Psoas muscle (tissue), 8 donors: ENCODE results near the gene ESPL1. TPM values are rescaled to one million over a fixed set of nuclear protein-coding genes. Genes with fewer than 3 reads are reported as not detected.

ENCODE experiments used
- ATAC-seq, 4 donors: fragments of 200-7000 bp; cut with Tn5 transposase; one replicate each; pipeline ENCODE4 v1.9.1; 2020; ENCODE audit warnings: moderate library complexity in 3 of 4, mild to moderate bottlenecking in 2 of 4
- DNase-seq, 2 donors: peaks; one replicate each; pipeline ENCODE4 v3.0.0-alpha.2; 2020
- H3K27ac ChIP-seq: fragments of 200-600 bp; one replicate; pipeline ENCODE4 v1.8.0; 2022
- H3K27me3 ChIP-seq, 3 donors: fragments of 200-600 bp in 1 of 3; one replicate each; pipeline versions ENCODE4 v1.6.1 to v1.8.0; 2013 to 2022; ENCODE audit warnings: low read length in 2 of 3, mild to moderate bottlenecking in 2 of 3, moderate library complexity in 1 of 3; ENCODE audit not compliant: insufficient read depth in 3 of 3
- H3K36me3 ChIP-seq, 2 donors: fragments of 200-600 bp in 1 of 2; one replicate each; pipeline versions ENCODE4 v1.6.1 to v1.8.0; 2013 to 2022; ENCODE audit warnings: low read depth in 1 of 2, mild to moderate bottlenecking in 1 of 2, moderate library complexity in 1 of 2; ENCODE audit not compliant: insufficient read depth in 1 of 2
- H3K4me1 ChIP-seq: fragments of 200-600 bp; one replicate; pipeline ENCODE4 v1.8.0; 2022
- H3K4me3 ChIP-seq: fragments of 200-600 bp; one replicate; pipeline ENCODE4 v1.8.0; 2022; ENCODE audit warnings: mild to moderate bottlenecking
- H3K9me3 ChIP-seq: fragments of 200-600 bp; one replicate; pipeline ENCODE4 v1.8.0; 2022
- WGBS, 3 donors: extraction: QIAGEN DNeasy Blood & Tissue Kit; methylation state at CpG; one replicate each; pipeline versions ENCODE4 v1.1.6 to v1.1.7; 2013; 5-methylcytosine and 5-hydroxymethylcytosine counted together
- intact Hi-C, 2 donors: fragments of 100-400 bp; cut with DNase I; formaldehyde crosslinking; loops; one replicate each; pipeline versions ENCODE4 v1.11.0 to v1.14.2; 2022
- polyA plus RNA-seq, 3 donors: library from polyadenylated mRNA; stranded (reverse); fragments of 200-250 nt; gene quantifications; one replicate each; pipeline ENCODE4 v1.2.3, GENCODE V29; 2013
- total RNA-seq, 4 donors: library from RNA; stranded (reverse); fragmentation: NEBNext Ultra II Directional in 2 of 4; extraction: Animal tissue kit (Norgen Biotek cat#: 25700) in 2 of 4; gene quantifications; one replicate each; pipeline versions ENCODE4 v1.2.1 to v1.2.4, GENCODE V29; 2021 to 2023
- TF ChIP-seq, protein P1 (sequence below): fragments of 200-600 bp; IDR thresholded peaks from one replicate; pipeline ENCODE4 v1.8.0; 2022; ENCODE audit warnings: antibody characterized with exemption
- donor health status: healthy with polysubstance abuse.
- donor health status: DM: no; HTN: no; CAD: no; lungs with moderate emphysema.
- donor health status: Bipolar disorder and iron deficiency.
- donor health status: healthy.
- donor health status: DM: yes; HTN: yes; CAD: no.
- donor health status: DM: no; HTN: no; CAD: no.
- donor health status: DM: no; HTN: no; CAD: no.
- donor health status: DM: yes; HTN: yes; CAD: no.

Gene ESPL1
- total and polyA plus RNA-seq, 7 donors = 0.03 to 0.48 (median 0.30) TPM; not detected in 2

DNA sequence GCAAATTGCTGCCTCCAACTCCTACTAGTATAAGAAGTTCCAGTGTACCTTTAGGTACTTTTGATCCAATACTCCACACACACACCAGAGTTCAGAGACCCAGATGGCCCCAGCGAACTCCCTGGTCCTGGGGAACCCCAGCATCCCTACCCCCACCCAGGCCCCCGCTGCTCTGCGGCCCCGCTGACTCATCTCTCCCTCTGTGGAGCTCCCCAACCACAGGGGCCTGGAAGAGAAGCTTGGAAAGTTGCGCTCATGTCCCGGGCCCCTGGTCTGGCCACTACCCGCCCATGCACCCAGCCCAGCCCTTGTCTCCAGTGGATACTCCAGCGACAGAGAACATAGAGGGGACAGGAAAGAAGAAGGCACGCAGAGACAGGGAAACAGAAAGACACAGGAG is 72.3 kb downstream of the ESPL1 start:
- no peak overlapping the region for H3K4me3 ChIP-seq
- H3K4me1 ChIP-seq = peaks cover 4% of the 10 kb centered on the region
- no peak overlapping the region for H3K27ac ChIP-seq
- TF ChIP-seq, protein P1, sequence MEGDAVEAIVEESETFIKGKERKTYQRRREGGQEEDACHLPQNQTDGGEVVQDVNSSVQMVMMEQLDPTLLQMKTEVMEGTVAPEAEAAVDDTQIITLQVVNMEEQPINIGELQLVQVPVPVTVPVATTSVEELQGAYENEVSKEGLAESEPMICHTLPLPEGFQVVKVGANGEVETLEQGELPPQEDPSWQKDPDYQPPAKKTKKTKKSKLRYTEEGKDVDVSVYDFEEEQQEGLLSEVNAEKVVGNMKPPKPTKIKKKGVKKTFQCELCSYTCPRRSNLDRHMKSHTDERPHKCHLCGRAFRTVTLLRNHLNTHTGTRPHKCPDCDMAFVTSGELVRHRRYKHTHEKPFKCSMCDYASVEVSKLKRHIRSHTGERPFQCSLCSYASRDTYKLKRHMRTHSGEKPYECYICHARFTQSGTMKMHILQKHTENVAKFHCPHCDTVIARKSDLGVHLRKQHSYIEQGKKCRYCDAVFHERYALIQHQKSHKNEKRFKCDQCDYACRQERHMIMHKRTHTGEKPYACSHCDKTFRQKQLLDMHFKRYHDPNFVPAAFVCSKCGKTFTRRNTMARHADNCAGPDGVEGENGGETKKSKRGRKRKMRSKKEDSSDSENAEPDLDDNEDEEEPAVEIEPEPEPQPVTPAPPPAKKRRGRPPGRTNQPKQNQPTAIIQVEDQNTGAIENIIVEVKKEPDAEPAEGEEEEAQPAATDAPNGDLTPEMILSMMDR = no peak
- DNase-seq (peak in 1 of 2 donors; percentile 26), ATAC-seq (no peak)
- no peaks in the 10 kb centered on the region for H3K36me3 ChIP-seq
- no peaks in the 10 kb centered on the region for H3K9me3 ChIP-seq
- intact Hi-C loops = loop anchor here in 1 of 2 donors (10.0 kb wide), 1 partner anchor 334 kb away; the partner anchor contains the start of gene ATP5MC2
- H3K27me3 ChIP-seq = peaks cover 0 to 22% (median 6%) of the 10 kb centered on the region in 3 donors
- WGBS, 3 donors = 80 to 88% (median 86%) methylated on average over 9 of the region's 9 CpGs

Other genes with a start within 250 kb of the ESPL1 start
- gene TNS2, start 218.2 kb upstream of the ESPL1 start, total RNA-seq = 100 to 1,000 TPM in 1 of 4 donors, 10 to 100 TPM in 3; 39.4 to 132 (median 70.7) TPM
- 10 to 100 TPM; 37.7 to 48.9 (median 47.1) TPM for gene TNS2, start 218.2 kb upstream of the ESPL1 start, polyA plus RNA-seq
- gene SPRYD3, start 188.9 kb upstream of the ESPL1 start, total RNA-seq = 10 to 100 TPM; 19.7 to 22.6 (median 21.7) TPM
- 10 to 100 TPM; 16.5 to 49.1 (median 34.2) TPM for gene SPRYD3, start 188.9 kb upstream of the ESPL1 start, polyA plus RNA-seq
- 10 to 100 TPM in 3 of 4 donors, 1 to 10 TPM in 1; 6.4 to 21.3 (median 18.1) TPM for gene IGFBP6, start 170.6 kb upstream of the ESPL1 start, total RNA-seq
- 10 to 100 TPM; 23.9 to 27.0 (median 25.5) TPM for gene IGFBP6, start 170.6 kb upstream of the ESPL1 start, polyA plus RNA-seq
- gene SOAT2, start 164.8 kb upstream of the ESPL1 start, total RNA-seq = not detected
- under 1 TPM; 0.05 to 0.07 (median 0.07) TPM for gene SOAT2, start 164.8 kb upstream of the ESPL1 start, polyA plus RNA-seq
- gene ZNF740, start 87.6 kb upstream of the ESPL1 start, total RNA-seq = 10 to 100 TPM; 15.7 to 22.8 (median 19.8) TPM
- gene ZNF740, start 87.6 kb upstream of the ESPL1 start, polyA plus RNA-seq = 1 to 10 TPM; 3.3 to 8.8 (median 4.7) TPM
- 1 to 10 TPM; 3.9 to 6.6 (median 5.9) TPM for gene CSAD, start 87.4 kb upstream of the ESPL1 start, total RNA-seq
- gene CSAD, start 87.4 kb upstream of the ESPL1 start, polyA plus RNA-seq = 1 to 10 TPM; 5.5 to 7.8 (median 6.8) TPM
- gene ITGB7, start 61.0 kb upstream of the ESPL1 start, total RNA-seq = 1 to 10 TPM in 2 of 4 donors, under 1 TPM in 2; 0.40 to 1.6 (median 0.94) TPM
- under 1 TPM; 0.19 to 0.73 (median 0.35) TPM for gene ITGB7, start 61.0 kb upstream of the ESPL1 start, polyA plus RNA-seq
- 10 to 100 TPM in 1 of 4 donors, 1 to 10 TPM in 3; 5.0 to 10.7 (median 6.2) TPM for gene RARG, start 36.1 kb upstream of the ESPL1 start, total RNA-seq
- 10 to 100 TPM in 1 of 3 donors, 1 to 10 TPM in 2; 3.7 to 10.8 (median 8.2) TPM for gene RARG, start 36.1 kb upstream of the ESPL1 start, polyA plus RNA-seq
- 100 to 1,000 TPM; 239 to 282 (median 266) TPM for gene PFDN5, start 27.2 kb downstream of the ESPL1 start, total RNA-seq
- gene PFDN5, start 27.2 kb downstream of the ESPL1 start, polyA plus RNA-seq = 100 to 1,000 TPM; 406 to 603 (median 474) TPM
- gene MYG1, start 31.4 kb downstream of the ESPL1 start, total RNA-seq = 10 to 100 TPM; 43.1 to 51.4 (median 44.5) TPM
- gene MYG1, start 31.4 kb downstream of the ESPL1 start, polyA plus RNA-seq = 10 to 100 TPM; 34.6 to 68.9 (median 65.0) TPM
- gene AAAS, start 53.3 kb downstream of the ESPL1 start, total RNA-seq = 10 to 100 TPM; 29.0 to 35.7 (median 31.5) TPM
- gene AAAS, start 53.3 kb downstream of the ESPL1 start, polyA plus RNA-seq = 10 to 100 TPM; 22.9 to 36.8 (median 34.0) TPM
- not detected for gene SP7, start 68.1 kb downstream of the ESPL1 start, total RNA-seq
- gene SP7, start 68.1 kb downstream of the ESPL1 start, polyA plus RNA-seq = not detected
- gene SP1, start 111.9 kb downstream of the ESPL1 start, total RNA-seq = 10 to 100 TPM; 39.0 to 48.0 (median 45.4) TPM
- 10 to 100 TPM; 10.2 to 16.2 (median 15.1) TPM for gene SP1, start 111.9 kb downstream of the ESPL1 start, polyA plus RNA-seq
- 1 to 10 TPM in 2 of 4 donors, under 1 TPM in 2; 0.40 to 1.6 (median 0.97) TPM for gene AMHR2, start 155.6 kb downstream of the ESPL1 start, total RNA-seq
- under 1 TPM; 0.43 to 0.84 (median 0.72) TPM for gene AMHR2, start 155.6 kb downstream of the ESPL1 start, polyA plus RNA-seq
- 10 to 100 TPM; 45.2 to 85.0 (median 62.6) TPM for gene PRR13, start 173.4 kb downstream of the ESPL1 start, total RNA-seq
- 100 to 1,000 TPM in 1 of 3 donors, 10 to 100 TPM in 2; 65.6 to 136 (median 82.0) TPM for gene PRR13, start 173.4 kb downstream of the ESPL1 start, polyA plus RNA-seq
- gene PCBP2, start 183.8 kb downstream of the ESPL1 start, total RNA-seq = 100 to 1,000 TPM; 354 to 507 (median 439) TPM
- 100 to 1,000 TPM; 254 to 469 (median 365) TPM for gene PCBP2, start 183.8 kb downstream of the ESPL1 start, polyA plus RNA-seq
- 1 to 10 TPM; 1.9 to 2.9 (median 2.3) TPM for gene MAP3K12, start 231.2 kb downstream of the ESPL1 start, total RNA-seq
- gene MAP3K12, start 231.2 kb downstream of the ESPL1 start, polyA plus RNA-seq = 1 to 10 TPM; 2.3 to 3.1 (median 3.0) TPM
- gene TARBP2, start 233.0 kb downstream of the ESPL1 start, total RNA-seq = 10 to 100 TPM in 2 of 4 donors, 1 to 10 TPM in 2; 7.6 to 10.8 (median 10.4) TPM
- gene TARBP2, start 233.0 kb downstream of the ESPL1 start, polyA plus RNA-seq = 10 to 100 TPM; 10.2 to 23.3 (median 21.2) TPM
- not detected for gene NPFF, start 239.2 kb downstream of the ESPL1 start, total RNA-seq
- gene NPFF, start 239.2 kb downstream of the ESPL1 start, polyA plus RNA-seq = not detected